CD4-positive, alpha-beta T cell (primary cell): Measurements from ENCODE around the gene ERP44. TPM values are rescaled to one million over a fixed set of nuclear protein-coding genes. Genes with fewer than 3 reads are reported as not detected.

Experiments used
- ATAC-seq: fragments of 200-7000 bp; cut with Tn5 transposase; one replicate; pipeline ENCODE4 v1.10.0; 2022; ENCODE audit warnings: mild to moderate bottlenecking; ENCODE audit not compliant: poor library complexity
- CTCF ChIA-PET: fragments of 350-600 bp; sonication (Branson Sonifier 250); formaldehyde crosslinking; loops from one replicate; lab custom pipeline; 2021; ENCODE audit warnings: antibody characterized with exemption, inconsistent platforms; lab: Charles Lee
- POLR2A ChIA-PET: fragments of 350-600 bp; sonication (Branson Sonifier 250); formaldehyde crosslinking; loops from one replicate; lab custom pipeline; 2021; ENCODE audit warnings: antibody characterized with exemption, inconsistent platforms; lab: Charles Lee
- DNase-seq, 14 experiments: peaks; one replicate each; pipeline ENCODE4 v3.0.0-alpha.2; 2013 to 2020; ENCODE audit warnings: mixed read lengths in 2 of 14
- H3K27ac ChIP-seq, 2 donors: one replicate each; pipeline versions ENCODE4 v1.5.1 to v1.7.0; 2013; ENCODE audit warnings: low read length in 2 of 2, low read depth in 1 of 2, mild to moderate bottlenecking in 1 of 2
- H3K27me3 ChIP-seq, 2 experiments: 1 replicate in 1 of 2; 2 replicates in 1 of 2; pipeline versions ENCODE4 v1.6.1 to v1.7.0; 2013; ENCODE audit warnings: low read length in 2 of 2, control low read depth in 1 of 2, mild to moderate bottlenecking in 1 of 2, moderate library complexity in 1 of 2; ENCODE audit not compliant: insufficient read depth in 2 of 2, control insufficient read depth in 1 of 2
- H3K36me3 ChIP-seq: one replicate; pipeline ENCODE4 v1.6.1; 2013; ENCODE audit warnings: low read length, control low read depth; ENCODE audit not compliant: insufficient read depth
- H3K4me1 ChIP-seq: one replicate; pipeline ENCODE4 v1.6.1; 2013; ENCODE audit warnings: low read length, control low read depth; ENCODE audit not compliant: insufficient read depth
- H3K4me3 ChIP-seq: one replicate; pipeline ENCODE4 v1.5.1; 2013; ENCODE audit warnings: mild to moderate bottlenecking, low read length, moderate library complexity
- H3K9me3 ChIP-seq, 2 experiments: 1 replicate in 1 of 2; 2 replicates in 1 of 2; pipeline versions ENCODE4 v1.6.1 to v1.7.0; 2013; ENCODE audit warnings: low read length in 2 of 2, mild to moderate bottlenecking in 2 of 2, control low read depth in 1 of 2, moderate library complexity in 1 of 2; ENCODE audit not compliant: control insufficient read depth in 1 of 2, insufficient read depth in 1 of 2
- H3K27ac Mint-ChIP-seq: one replicate; pipeline ENCODE4 v1.8.0; 2020; ENCODE audit warnings: mixed read lengths
- H3K27me3 Mint-ChIP-seq: one replicate; pipeline ENCODE4 v1.8.0; 2021; ENCODE audit warnings: mixed read lengths
- H3K36me3 Mint-ChIP-seq: one replicate; pipeline ENCODE4 v1.8.0; 2021; ENCODE audit warnings: low read depth, mixed read lengths
- H3K4me1 Mint-ChIP-seq: one replicate; pipeline ENCODE4 v1.8.0; 2021; ENCODE audit warnings: low read depth, mixed read lengths
- H3K4me3 Mint-ChIP-seq: one replicate; pipeline ENCODE4 v1.8.0; 2020; ENCODE audit warnings: mild to moderate bottlenecking, mixed read lengths
- H3K9me3 Mint-ChIP-seq: one replicate; pipeline ENCODE4 v1.8.0; 2020; ENCODE audit warnings: mixed read lengths
- intact Hi-C, 2 experiments: fragments of 100-400 bp; cut with DNase I in 1 of 2; cut with micrococcal nuclease in 1 of 2; formaldehyde crosslinking; loops; one replicate each; pipeline versions ENCODE4 v1.15.1 to v1.9.0; 2023 to 2025; cut with DNase I, micrococcal nuclease
- total RNA-seq, 174 experiments: library from RNA in 2 of 174; stranded (reverse) in 2 of 174; gene quantifications; one replicate each; pipeline ENCODE4 v1.2.3 and lab custom pipeline; 2021 to 2026
- TF ChIP-seq, protein P1 (sequence below): fragments of 200-600 bp; IDR thresholded peaks from one replicate; pipeline ENCODE4 v1.8.0; 2022; ENCODE audit warnings: antibody characterized with exemption, mild to moderate bottlenecking

ERP44 gene
- total RNA-seq, 2 experiments from 2014 or later, result 6.8 to 7.1 TPM

DNA sequence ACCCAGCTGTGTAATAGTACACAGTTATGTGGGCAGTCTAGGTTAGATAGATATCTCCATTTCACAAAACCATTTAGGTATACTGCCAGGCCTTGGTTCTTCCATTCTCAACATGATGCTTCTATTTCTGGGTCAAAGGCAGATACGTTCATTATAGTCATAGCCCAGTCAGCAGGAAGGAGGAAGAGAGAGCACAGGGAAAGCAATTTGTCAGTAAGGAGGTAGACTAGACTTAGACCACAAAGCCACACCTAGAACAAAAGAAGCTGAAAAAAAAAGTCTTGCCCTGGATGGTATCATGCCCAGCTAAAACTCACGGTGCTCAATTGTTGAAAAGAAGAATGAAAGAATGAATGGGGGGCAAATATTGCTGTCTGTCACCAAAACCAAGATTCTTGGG, 7.8 kb upstream of the ERP44 start:
- TF ChIP-seq, protein P1, sequence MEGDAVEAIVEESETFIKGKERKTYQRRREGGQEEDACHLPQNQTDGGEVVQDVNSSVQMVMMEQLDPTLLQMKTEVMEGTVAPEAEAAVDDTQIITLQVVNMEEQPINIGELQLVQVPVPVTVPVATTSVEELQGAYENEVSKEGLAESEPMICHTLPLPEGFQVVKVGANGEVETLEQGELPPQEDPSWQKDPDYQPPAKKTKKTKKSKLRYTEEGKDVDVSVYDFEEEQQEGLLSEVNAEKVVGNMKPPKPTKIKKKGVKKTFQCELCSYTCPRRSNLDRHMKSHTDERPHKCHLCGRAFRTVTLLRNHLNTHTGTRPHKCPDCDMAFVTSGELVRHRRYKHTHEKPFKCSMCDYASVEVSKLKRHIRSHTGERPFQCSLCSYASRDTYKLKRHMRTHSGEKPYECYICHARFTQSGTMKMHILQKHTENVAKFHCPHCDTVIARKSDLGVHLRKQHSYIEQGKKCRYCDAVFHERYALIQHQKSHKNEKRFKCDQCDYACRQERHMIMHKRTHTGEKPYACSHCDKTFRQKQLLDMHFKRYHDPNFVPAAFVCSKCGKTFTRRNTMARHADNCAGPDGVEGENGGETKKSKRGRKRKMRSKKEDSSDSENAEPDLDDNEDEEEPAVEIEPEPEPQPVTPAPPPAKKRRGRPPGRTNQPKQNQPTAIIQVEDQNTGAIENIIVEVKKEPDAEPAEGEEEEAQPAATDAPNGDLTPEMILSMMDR, result no peak
- POLR2A ChIA-PET, result no interaction called here
- H3K27me3 ChIP-seq, result no peaks in the 10 kb centered on the region
- Mint-ChIP-seq H3K4me3 (no peak overlapping the region), H3K4me1 (no peaks in the 10 kb centered on the region), H3K36me3 (peaks cover 21% of the 10 kb centered on the region), H3K27me3 (no peaks in the 10 kb centered on the region), H3K9me3 (no peaks in the 10 kb centered on the region), H3K27ac (no peak overlapping the region)
- DNase-seq (no peak), ATAC-seq (no peak)
- no peak overlapping the region for H3K27ac ChIP-seq
- intact Hi-C loops, result loop anchor here in 1 of 2 experiments (10.0 kb wide), 2 partner anchors 1288 to 1302 kb away; partner anchors contain the start of genes GALNT12, MRPL50 and ZNF189
- no peaks in the 10 kb centered on the region for H3K4me1 ChIP-seq
- no peaks in the 10 kb centered on the region for H3K9me3 ChIP-seq
- peaks cover 43% of the 10 kb centered on the region for H3K36me3 ChIP-seq
- no peak overlapping the region for H3K4me3 ChIP-seq
- CTCF ChIA-PET, result interaction anchor here (0.7 kb wide), 1 partner anchor 103 kb away, joined by 3 read pairs; no protein-coding TSS in a partner anchor

DNA sequence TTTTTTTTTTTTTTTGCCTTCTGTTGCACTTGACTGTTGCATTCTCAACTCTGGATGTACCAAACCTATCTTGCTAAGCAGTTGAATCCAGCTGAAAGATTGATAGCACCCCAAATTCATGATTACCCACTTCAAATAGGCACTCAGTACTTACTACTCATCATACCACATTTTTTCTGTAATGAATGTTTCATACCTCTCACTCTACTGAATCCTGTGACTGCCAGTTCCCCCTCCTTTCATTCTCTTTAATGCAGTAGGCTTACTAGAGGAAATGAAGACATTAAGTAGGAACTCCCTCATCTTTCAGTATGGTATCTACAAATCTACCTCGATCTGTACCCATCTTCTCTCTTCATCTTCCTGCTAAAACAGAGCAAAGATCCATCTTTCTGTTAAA, 7.1 kb upstream of the ERP44 start:
- no peaks in the 10 kb centered on the region for H3K27me3 ChIP-seq
- intact Hi-C loops, result loop anchor here in 1 of 2 experiments (10.0 kb wide), 2 partner anchors 1289 to 1301 kb away; partner anchors contain the start of genes GALNT12, MRPL50 and ZNF189
- no peaks in the 10 kb centered on the region for H3K27me3 Mint-ChIP-seq
- peaks cover 44% of the 10 kb centered on the region for H3K36me3 ChIP-seq
- no peak overlapping the region for H3K27ac Mint-ChIP-seq
- no peak overlapping the region for H3K4me3 Mint-ChIP-seq
- H3K4me1 Mint-ChIP-seq, result no peaks in the 10 kb centered on the region
- no peaks in the 10 kb centered on the region for H3K4me1 ChIP-seq
- ATAC-seq (no peak), DNase-seq (no peak)
- ChIA-PET CTCF (no interaction called here), POLR2A (no interaction called here)
- no peak overlapping the region for H3K4me3 ChIP-seq
- no peaks in the 10 kb centered on the region for H3K9me3 ChIP-seq
- peaks cover 18% of the 10 kb centered on the region for H3K36me3 Mint-ChIP-seq
- H3K9me3 Mint-ChIP-seq, result no peaks in the 10 kb centered on the region
- TF ChIP-seq, protein P1, result no peak
- no peak overlapping the region for H3K27ac ChIP-seq

DNA sequence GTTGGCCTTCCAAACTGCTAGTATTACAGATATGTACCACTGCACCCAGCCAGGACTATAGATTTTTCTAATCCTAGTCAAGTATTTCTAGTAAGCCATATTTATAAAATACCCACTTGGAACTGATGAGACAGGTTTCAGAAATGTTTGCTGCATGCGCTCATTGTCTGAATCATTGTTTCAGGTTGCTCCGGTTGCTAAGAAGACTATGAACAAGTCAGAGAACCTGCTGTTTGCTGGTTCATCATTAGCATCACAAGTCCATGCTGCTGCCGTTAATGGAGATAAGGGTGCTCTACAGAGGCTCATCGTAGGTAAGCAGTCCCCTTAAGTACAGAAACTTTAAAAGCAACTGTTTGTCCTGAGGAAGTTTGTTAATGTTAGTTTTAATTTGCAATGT, 5.5 kb upstream of the ERP44 start:
- Mint-ChIP-seq H3K27me3 (no peaks in the 10 kb centered on the region), H3K9me3 (no peaks in the 10 kb centered on the region), H3K4me3 (no peak overlapping the region), H3K27ac (no peak overlapping the region), H3K36me3 (peaks cover 12% of the 10 kb centered on the region), H3K4me1 (peaks cover 9% of the 10 kb centered on the region)
- Histone ChIP-seq H3K27ac (no peak overlapping the region), H3K36me3 (peaks cover 44% of the 10 kb centered on the region), H3K4me1 (peaks cover 9% of the 10 kb centered on the region), H3K27me3 (no peaks in the 10 kb centered on the region), H3K4me3 (no peak overlapping the region), H3K9me3 (no peaks in the 10 kb centered on the region)
- ATAC-seq, result no peak
- ChIA-PET POLR2A (no interaction called here), CTCF (no interaction called here)
- TF ChIP-seq, protein P1, result no peak
- no peak for DNase-seq
- intact Hi-C loops, result loop anchor here in 1 of 2 experiments (5.0 to 10.0 kb wide), 3 partner anchors 493 to 1300 kb away; partner anchors contain the start of genes GALNT12, MRPL50 and ZNF189
